IPS-18c (cell line): ENCODE results near the gene ITPR1.

Experiments
- H3K4me3 ChIP-seq: 2 replicates; pipeline ENCODE4 v1.7.0; 2013; ENCODE audit warnings: low read depth, mild to moderate bottlenecking, low read length, moderate library complexity; ENCODE audit not compliant: insufficient read depth
- H3K9me3 ChIP-seq: one replicate; pipeline ENCODE4 v1.6.1; 2013; ENCODE audit warnings: mild to moderate bottlenecking, low read length, moderate library complexity; ENCODE audit not compliant: control insufficient read depth, insufficient read depth

The ITPR1 gene

GRCh38 chr3:4666071-4666470 lies 172.9 kb downstream of the ITPR1 start:
- no peaks in the 10 kb centered on the region for H3K9me3 ChIP-seq
- no peak overlapping the region for H3K4me3 ChIP-seq

DNA sequence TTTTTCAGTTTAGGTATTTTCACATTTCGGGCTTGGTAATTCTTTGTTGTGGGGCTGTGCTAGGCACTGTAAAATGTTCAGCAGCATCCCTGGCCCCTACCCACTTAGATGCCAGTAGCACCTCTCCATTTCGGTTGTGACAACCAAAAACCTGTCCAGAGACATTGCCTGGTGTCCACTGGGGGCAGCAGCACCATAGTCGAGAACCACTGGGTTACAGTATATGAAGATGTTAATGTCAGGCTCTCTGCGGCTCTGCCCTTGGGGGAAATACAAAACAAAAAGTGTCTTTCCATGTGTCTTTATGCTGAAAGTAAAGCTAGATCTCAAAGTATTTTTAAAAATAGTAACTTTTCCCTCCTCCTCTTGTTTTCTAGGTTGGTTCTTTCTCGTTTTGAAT lies 177.2 kb downstream of the ITPR1 start:
- Histone ChIP-seq H3K4me3 (no peak overlapping the region), H3K9me3 (no peaks in the 10 kb centered on the region)

- Histone ChIP-seq H3K4me3 (no peak overlapping the region), H3K9me3 (no peaks in the 10 kb centered on the region)
Measured at GRCh38 chr3:4672725-4673275, 179.7 kb downstream of the ITPR1 start.

DNA sequence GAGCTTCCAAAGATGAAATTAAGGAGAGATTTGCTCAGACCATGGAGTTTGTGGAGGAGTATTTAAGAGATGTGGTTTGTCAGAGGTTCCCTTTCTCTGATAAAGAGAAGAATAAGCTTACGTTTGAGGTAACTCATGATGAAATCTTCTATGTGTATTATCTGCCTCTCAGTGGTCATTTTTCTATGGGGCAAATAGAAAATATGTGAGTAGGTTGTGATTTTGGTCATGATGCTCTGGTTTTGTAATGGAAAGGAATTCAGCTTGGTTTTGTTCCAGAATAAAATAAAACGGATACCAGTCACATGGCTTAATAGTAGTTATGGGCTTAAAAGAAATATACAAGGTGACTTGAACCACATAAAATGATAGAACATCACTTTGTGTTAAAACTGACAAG lies 181.1 kb downstream of the ITPR1 start:
- H3K4me3 ChIP-seq: no peak overlapping the region
- no peaks in the 10 kb centered on the region for H3K9me3 ChIP-seq

DNA sequence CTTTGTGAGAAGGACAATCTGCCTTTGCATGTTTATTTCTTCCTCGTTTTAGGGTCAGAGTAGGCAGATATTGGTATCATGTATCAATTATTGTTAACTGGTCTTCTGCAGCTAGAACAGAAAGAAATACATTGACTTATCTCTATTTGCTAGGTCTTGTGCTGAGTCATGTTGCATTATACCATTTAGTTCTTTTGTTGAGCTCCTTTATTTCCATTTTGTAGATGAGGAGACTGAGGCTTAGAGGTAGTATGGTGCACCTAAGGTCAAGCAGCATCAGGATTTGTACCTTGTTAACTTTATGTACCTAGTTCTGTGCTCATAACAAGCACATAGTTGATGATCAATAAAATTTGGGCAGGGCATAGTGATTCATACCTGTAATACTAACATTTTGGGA lies 182.6 kb downstream of the ITPR1 start:
- H3K9me3 ChIP-seq: no peaks in the 10 kb centered on the region
- H3K4me3 ChIP-seq: no peak overlapping the region

DNA sequence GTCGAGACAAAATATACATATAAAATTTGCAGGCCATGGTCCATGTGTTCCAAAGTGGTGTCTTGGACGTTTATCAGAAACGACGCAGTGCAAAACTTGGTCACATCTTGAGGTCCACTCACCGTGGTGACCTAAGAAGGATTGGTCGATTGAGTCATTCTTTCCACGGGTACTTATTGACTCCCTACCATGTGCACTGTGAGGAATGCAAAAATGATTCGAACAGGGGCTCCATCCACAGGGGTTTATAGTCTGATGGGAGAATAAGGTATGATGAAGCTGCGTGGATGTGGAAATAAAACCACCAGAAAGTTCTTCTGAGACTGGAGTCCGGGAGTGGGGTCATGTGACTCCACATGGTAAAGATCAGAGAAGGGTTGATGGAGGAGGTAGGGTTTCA lies 185.2 kb downstream of the ITPR1 start:
- H3K4me3 ChIP-seq: no peak overlapping the region
- H3K9me3 ChIP-seq: no peaks in the 10 kb centered on the region

- no peak overlapping the region for H3K4me3 ChIP-seq
Measured at GRCh38 chr3:4680227-4680691, 187.1 kb downstream of the ITPR1 start.

DNA sequence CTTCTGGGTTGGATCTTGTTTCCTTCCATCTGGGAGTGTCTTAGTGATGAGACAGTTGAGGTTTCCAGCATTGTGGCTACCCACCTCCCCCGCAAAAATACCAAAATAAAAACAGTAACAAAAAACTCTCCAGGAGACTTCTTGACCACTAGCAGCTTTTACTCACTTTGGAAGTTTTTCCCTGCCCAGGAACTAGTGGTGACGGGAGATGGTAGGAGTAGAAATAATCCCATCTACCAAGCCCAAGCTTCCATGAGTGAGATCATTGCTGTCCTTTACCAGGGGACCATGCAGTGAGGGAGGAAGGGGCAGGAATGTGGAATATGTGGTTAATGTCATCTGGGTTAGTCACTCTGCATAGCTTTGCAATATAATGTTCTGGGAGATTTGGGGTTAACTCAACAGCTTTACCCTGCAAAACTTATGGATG lies 187.7 kb downstream of the ITPR1 start:
- Histone ChIP-seq H3K9me3 (no peaks in the 10 kb centered on the region), H3K4me3 (no peak overlapping the region)

More at GRCh38 chr3:4680227-4680691, 187.1 kb downstream of the ITPR1 start:
- H3K9me3 ChIP-seq: no peaks in the 10 kb centered on the region

GRCh38 chr3:4681301-4681700 lies 188.2 kb downstream of the ITPR1 start:
- no peak overlapping the region for H3K4me3 ChIP-seq
- H3K9me3 ChIP-seq: no peaks in the 10 kb centered on the region

GRCh38 chr3:4684117-4684516 lies 191.0 kb downstream of the ITPR1 start:
- Histone ChIP-seq H3K4me3 (no peak overlapping the region), H3K9me3 (no peaks in the 10 kb centered on the region)

GRCh38 chr3:4684976-4685375 lies 191.8 kb downstream of the ITPR1 start:
- no peaks in the 10 kb centered on the region for H3K9me3 ChIP-seq
- H3K4me3 ChIP-seq: no peak overlapping the region

GRCh38 chr3:4685673-4686345 lies 192.7 kb downstream of the ITPR1 start:
- Histone ChIP-seq H3K4me3 (no peak overlapping the region), H3K9me3 (no peaks in the 10 kb centered on the region)

- no peaks in the 10 kb centered on the region for H3K9me3 ChIP-seq
- H3K4me3 ChIP-seq: no peak overlapping the region
Measured at GRCh38 chr3:4686619-4687018, 193.5 kb downstream of the ITPR1 start.

- H3K9me3 ChIP-seq: no peaks in the 10 kb centered on the region
- no peak overlapping the region for H3K4me3 ChIP-seq
Measured at GRCh38 chr3:4687167-4687566, 194.0 kb downstream of the ITPR1 start.

DNA sequence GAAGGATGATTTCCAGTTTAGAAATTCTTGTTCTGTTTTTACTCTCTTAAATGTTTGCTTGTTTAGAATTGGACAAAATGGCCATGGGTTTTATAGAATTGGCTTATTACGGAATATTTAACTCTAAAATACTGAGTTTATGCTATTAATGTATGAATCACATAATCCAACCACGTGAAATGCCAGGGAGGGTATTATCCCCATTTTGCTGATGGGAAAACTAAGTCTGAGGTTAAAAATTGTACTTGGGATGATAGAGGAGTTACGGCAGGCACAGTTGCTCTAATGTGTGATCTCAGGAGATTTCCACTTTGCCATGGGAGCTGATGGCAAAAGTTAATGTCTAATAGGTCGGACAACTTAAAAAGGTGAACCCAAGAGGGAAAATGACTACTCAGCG lies 194.4 kb downstream of the ITPR1 start:
- no peak overlapping the region for H3K4me3 ChIP-seq

DNA sequence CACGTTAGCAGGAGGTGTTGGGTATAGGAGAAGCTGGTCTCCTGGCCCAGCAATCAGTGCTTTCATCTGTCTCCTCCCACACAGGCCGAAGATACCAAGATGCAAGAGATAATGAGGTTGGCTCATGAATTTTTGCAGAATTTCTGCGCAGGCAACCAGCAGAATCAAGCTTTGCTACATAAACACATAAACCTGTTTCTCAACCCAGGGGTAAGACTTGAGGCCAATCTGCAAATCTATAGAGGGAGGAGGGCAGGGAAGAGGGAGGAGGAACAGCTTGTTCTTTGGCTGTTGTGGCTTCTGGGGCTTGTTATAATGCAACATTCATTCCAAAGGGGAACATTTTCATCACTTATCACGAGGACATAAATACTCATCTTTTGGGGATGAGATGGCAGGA lies 195.3 kb downstream of the ITPR1 start:
- Histone ChIP-seq H3K4me3 (no peak overlapping the region), H3K9me3 (no peaks in the 10 kb centered on the region)

More for the DNA sequence above, 194.4 kb downstream of the ITPR1 start:
- no peaks in the 10 kb centered on the region for H3K9me3 ChIP-seq

- Histone ChIP-seq H3K4me3 (no peak overlapping the region), H3K9me3 (no peaks in the 10 kb centered on the region)
Measured at GRCh38 chr3:4689021-4689420, 195.9 kb downstream of the ITPR1 start.

DNA sequence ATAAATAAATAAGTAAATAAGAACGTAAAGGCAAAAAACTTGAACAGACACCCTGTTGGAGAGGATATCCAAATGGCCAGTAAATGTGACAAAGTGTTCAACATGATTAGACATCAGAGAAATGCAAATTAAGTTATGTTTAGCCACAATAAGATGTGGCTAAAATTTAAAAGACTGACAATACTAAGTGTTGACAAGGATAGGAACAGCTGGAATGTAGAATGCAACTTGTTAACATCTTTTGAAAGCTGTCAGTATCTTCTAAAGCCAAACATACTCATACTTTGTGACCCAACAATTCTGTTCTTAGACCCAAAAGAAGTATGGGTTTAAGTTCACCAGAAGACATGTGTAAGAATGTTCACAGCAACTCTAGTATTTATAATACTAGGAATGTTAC lies 197.1 kb downstream of the ITPR1 start:
- no peaks in the 10 kb centered on the region for H3K9me3 ChIP-seq
- H3K4me3 ChIP-seq: no peak overlapping the region

DNA sequence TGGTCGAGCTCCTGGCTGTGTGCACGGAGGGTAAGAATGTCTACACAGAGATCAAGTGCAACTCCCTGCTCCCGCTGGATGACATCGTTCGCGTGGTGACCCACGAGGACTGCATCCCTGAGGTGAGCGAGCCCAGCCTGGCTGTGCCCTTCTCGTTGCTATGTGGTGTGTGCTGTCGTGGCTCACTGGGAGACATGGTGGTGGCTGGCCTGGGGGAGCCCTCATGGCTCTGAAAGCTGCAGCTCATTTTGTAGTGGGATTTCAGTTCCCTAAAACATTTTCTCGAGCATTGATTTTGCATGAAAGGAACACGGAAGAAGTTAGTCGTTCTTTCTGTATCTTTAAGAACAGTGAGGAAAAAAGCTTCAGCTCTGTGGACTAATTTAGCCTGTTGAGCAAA lies 200.5 kb downstream of the ITPR1 start:
- Histone ChIP-seq H3K9me3 (no peaks in the 10 kb centered on the region), H3K4me3 (no peak overlapping the region)
